Peyer's patch (tissue), 4 donors: ENCODE results near the gene TENT5C.

ENCODE experiments used
- POLR2A ChIP-seq, 2 donors: fragments of 450-650 bp; IDR thresholded peaks; one replicate each; pipeline ENCODE4 v1.5.1; 2017; ENCODE audit warnings: antibody characterized with exemption in 2 of 2, mild to moderate bottlenecking in 2 of 2, moderate library complexity in 2 of 2
- TF ChIP-seq, protein P1 (sequence below), 6 experiments: fragments of 450-650 bp in 4 of 6; fragments of 200-600 bp in 2 of 6; sonication (generic) in 1 of 6; IDR thresholded peaks; one replicate each; pipeline ENCODE4 v1.5.1; 2017 to 2019; ENCODE audit warnings: antibody characterized with exemption in 6 of 6, mild to moderate bottlenecking in 3 of 6, moderate library complexity in 1 of 6

GRCh38 chr1:117566556-117566955 lies 39.3 kb upstream of the TENT5C start:
- TF ChIP-seq, protein P1, sequence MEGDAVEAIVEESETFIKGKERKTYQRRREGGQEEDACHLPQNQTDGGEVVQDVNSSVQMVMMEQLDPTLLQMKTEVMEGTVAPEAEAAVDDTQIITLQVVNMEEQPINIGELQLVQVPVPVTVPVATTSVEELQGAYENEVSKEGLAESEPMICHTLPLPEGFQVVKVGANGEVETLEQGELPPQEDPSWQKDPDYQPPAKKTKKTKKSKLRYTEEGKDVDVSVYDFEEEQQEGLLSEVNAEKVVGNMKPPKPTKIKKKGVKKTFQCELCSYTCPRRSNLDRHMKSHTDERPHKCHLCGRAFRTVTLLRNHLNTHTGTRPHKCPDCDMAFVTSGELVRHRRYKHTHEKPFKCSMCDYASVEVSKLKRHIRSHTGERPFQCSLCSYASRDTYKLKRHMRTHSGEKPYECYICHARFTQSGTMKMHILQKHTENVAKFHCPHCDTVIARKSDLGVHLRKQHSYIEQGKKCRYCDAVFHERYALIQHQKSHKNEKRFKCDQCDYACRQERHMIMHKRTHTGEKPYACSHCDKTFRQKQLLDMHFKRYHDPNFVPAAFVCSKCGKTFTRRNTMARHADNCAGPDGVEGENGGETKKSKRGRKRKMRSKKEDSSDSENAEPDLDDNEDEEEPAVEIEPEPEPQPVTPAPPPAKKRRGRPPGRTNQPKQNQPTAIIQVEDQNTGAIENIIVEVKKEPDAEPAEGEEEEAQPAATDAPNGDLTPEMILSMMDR (IDR thresholded peaks at IDR 0.05), result no peak
- TF ChIP-seq POLR2A (IDR thresholded peaks at IDR 0.05), result no peak
